Motor neuron (in vitro differentiated cells): ENCODE data around the gene RXRA. TPM values are rescaled to one million over a fixed set of nuclear protein-coding genes. Genes with fewer than 3 reads are reported as not detected.

ENCODE experiments used
- ATAC-seq, 8 experiments: fragments of 200-7000 bp; cut with Tn5 transposase; replicated peaks in 6 of 8; 2 replicates each; pipeline ENCODE4 v1.8.0; 2021; ENCODE audit warnings: mild to moderate bottlenecking in 8 of 8, moderate library complexity in 8 of 8
- H3K27ac ChIP-seq, 2 donors: fragments of 250-450 bp; sonication (Bioruptor Pico); 2 replicates each; pipeline ENCODE4 v1.9.0; 2021; ENCODE audit warnings: antibody characterized with exemption in 2 of 2, mild to moderate bottlenecking in 2 of 2, moderate library complexity in 1 of 2
- H3K4me1 ChIP-seq, 2 donors: fragments of 250-450 bp; sonication (Bioruptor Pico); replicated peaks in 1 of 2; 2 replicates each; pipeline ENCODE4 v1.6.1; 2021; ENCODE audit warnings: antibody characterized with exemption in 2 of 2, mild to moderate bottlenecking in 2 of 2, moderate library complexity in 1 of 2
- H3K4me3 ChIP-seq, 5 donors: fragments of 250-450 bp; sonication (Bioruptor Pico); 2 replicates each; pipeline ENCODE4 v1.9.0; 2021; ENCODE audit warnings: antibody characterized with exemption in 5 of 5, mild to moderate bottlenecking in 5 of 5, moderate library complexity in 4 of 5
- WGBS, 10 experiments: fragments of 450-650 bp; shearing (Covaris generic); methylation state at CpG; one replicate each; pipeline ENCODE4 v1.0.0; 2022; 5-methylcytosine and 5-hydroxymethylcytosine counted together
- in situ Hi-C, 9 experiments: fragments of 400-800 bp; cut with MboI; loops; one replicate each; pipeline ENCODE4 v1.15.0; 2021; ENCODE audit warnings: low sequenced_read_pairs in 9 of 9, low pct_unique_long_range_greater_than_20kb in 2 of 9; ENCODE audit not compliant: unreplicated experiment in 9 of 9
- total RNA-seq, 8 experiments: library from RNA; unstranded; fragments of 300-600 nt; gene quantifications; 2 replicates each; pipeline versions ENCODE4 v1.2.3 to v1.2.4, GENCODE V29; 2022

The RXRA gene
- total RNA-seq = 10 to 100 TPM; 10.2 to 20.7 (median 13.3) TPM

DNA sequence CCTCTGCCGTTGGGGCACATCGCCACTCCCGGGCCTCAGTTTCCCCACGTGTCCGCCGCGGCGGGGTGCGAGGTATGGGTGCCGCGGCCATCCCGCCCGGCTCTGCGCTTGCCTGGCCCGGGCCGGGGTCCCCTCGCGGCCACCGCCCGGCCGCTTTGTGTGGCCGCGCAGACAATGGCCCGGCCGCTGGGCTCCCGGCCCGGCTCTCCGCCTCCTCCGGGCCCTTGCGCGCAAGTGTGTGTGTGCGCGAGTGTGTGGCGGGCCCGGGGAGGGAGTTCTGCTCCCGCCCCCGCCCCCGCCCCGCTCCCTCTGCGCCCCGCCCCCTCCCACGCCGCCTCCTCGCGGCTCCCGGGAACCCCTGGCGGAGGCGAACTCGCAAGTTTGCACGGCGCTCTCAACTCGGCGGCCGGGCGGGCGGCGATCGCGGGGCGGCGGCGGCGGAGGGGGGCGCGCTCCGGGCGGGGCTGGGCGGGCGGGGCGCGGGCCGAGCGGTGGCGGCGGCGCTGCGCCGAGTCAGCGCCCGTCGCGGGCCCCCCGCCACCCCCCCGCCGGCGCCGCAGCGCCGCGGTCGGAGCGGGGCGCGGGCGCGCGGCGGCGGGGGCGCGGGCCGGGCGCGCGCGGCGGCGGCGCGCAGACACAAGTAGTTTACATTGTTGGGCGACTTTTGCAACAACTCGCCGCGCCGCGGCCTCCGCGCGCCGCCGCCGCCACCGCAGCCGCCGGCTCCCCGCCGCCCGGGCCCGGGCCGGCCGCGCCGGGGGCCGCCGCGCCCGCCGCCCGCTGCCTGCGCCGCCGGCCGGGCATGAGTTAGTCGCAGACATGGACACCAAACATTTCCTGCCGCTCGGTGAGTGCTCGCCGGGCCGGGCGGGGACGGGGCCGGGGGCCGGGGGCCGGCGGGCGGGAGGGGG lies at the start of gene RXRA:
TSS of gene RXRA (plus strand) at position 643 of the 911 bp plus-strand sequence. CDS start at position 820, 177 bp downstream.
- in situ Hi-C loops = no loop called here
- Histone ChIP-seq H3K27ac (peak within 1 kb of the TSS; percentile 87 to 89), H3K4me3 (peak within 1 kb of the TSS; percentile 65 to 86 (median 72)), H3K4me1 (peaks cover 63 to 64% of the 10 kb centered on the region in 2 donors)
- ATAC-seq = peak; percentile 33 to 79 (median 74)
- no CpG with 5 or more reads among the region's 156 CpGs for WGBS, 10 experiments

DNA sequence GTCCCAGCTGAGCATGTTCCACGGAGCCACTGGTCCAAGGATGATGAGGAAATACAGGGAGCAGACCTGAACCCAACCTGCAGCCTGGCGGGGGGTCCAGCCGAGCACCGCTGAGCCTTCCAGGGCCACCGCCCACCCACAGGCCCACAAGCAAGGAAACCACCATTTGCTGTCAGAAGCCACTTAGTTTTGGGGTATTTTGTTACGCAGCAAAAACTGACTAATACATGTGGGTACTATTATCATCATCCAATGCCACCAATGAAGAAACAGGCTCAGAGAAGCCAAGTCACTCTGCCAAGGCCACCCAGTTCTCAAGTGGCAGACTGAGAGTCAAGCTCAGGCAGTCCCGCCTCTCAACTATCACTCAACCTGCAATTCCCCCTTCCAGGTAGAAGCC lies 48.0 kb upstream of the RXRA start:
- H3K27ac ChIP-seq = no peak overlapping the region
- in situ Hi-C loops = no loop called here
- ATAC-seq = no peak
- H3K4me1 ChIP-seq = peaks cover 34 to 39% of the 10 kb centered on the region in 2 donors
- WGBS, 10 experiments = 87 to 100% (median 93%) methylated on average over 1 to 5 of the region's 7 CpGs; no CpG with 5 or more reads in 5 of the 10 experiments
- no peak overlapping the region for H3K4me3 ChIP-seq

DNA sequence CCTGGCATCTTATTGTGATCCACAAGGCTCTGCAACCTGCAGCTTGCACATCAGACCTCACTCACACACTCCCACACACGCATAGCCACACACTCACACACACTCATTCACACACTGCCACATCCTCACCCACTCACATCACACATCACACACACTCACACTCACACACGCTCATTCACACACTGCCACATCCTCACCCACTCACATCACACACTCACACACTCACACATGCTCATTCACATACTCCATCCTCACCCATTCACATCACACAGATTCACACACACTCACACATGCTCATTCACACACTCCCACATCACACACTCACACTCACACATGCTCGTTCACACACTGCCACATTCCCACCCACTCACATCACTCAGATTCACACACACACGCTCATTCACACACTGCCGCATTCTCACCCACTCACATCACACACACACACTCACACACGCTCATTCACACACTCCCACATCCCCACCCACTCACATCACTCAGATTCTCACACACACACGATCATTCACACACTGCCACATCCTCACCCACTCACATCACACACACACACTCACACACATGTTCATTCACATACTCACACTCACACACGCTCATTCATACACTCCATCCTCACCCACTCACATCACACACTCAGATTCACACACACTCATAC lies 47.1 kb upstream of the RXRA start:
- Histone ChIP-seq H3K27ac (no peak overlapping the region), H3K4me3 (no peak overlapping the region), H3K4me1 (peaks cover 34 to 39% of the 10 kb centered on the region in 2 donors)
- in situ Hi-C loops = no loop called here
- WGBS, 10 experiments = 33 to 100% (median 75%) methylated on average over 2 to 5 of the region's 8 CpGs; no CpG with 5 or more reads in 1 of the 10 experiments
- ATAC-seq = no peak

DNA sequence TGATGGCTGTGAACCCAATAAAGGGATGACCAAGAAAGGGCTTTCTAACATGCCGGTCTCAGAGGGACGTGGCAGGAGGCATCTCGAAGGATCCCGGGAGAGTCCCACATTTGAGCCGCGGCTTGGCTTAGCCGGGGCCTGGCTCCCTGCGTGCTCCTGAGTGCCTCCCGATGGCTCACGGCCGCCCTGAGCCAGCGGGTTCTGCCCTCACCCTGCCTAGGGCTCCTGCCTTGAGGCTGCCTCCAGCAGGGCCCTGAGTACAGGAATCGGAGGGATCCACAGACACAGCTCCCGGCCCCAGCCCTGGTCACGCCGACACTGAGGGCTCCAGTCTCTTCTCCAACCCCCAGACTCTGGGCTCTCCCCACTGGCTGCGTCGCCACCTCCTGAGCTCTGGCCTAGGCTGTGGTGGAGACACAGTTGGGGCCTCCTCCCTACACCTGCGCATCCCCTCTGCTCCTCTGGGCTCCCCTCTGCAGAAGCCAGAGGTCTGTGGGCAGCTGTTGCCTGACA lies 44.1 kb upstream of the RXRA start:
- WGBS, 10 experiments = 87 to 91% methylated on average over 10 to 11 of the region's 19 CpGs; no CpG with 5 or more reads in 8 of the 10 experiments
- peak in 5 of 8 experiments; percentile 18 to 45 (median 28) for ATAC-seq

DNA sequence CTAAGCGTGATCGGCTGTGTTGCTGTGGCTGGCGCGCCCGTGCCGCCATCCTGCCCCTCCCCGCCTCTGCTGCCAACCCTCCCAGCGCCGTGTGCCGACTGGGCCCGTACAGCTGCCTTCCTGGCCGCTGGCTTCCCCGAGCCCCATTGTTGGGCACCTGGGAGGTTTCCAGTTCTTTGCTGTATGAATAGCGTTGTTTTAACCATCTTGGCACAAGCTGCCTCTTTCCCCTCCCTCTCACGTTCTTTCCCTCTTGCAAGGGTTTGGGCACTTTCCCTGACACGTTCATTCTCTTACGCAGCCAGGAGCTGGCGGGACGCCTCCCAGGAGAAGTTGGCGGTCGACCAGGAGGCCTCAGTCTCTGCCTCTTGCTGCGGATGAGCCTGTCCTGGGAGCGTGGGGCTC lies 43.1 kb upstream of the RXRA start:
- no peak overlapping the region for H3K27ac ChIP-seq
- H3K4me3 ChIP-seq = no peak overlapping the region
- H3K4me1 ChIP-seq = peaks cover 38 to 43% of the 10 kb centered on the region in 2 donors
- WGBS, 10 experiments = 3 to 100% (median 13%) methylated on average over 2 to 9 of the region's 23 CpGs; no CpG with 5 or more reads in 7 of the 10 experiments
- peak in 3 of 8 experiments; percentile 52 to 79 (median 65) for ATAC-seq
- in situ Hi-C loops = no loop called here

More for the DNA sequence above, 44.1 kb upstream of the RXRA start:
- in situ Hi-C loops = no loop called here
- peaks cover 34 to 35% of the 10 kb centered on the region in 2 donors for H3K4me1 ChIP-seq
- H3K4me3 ChIP-seq = no peak overlapping the region
- no peak overlapping the region for H3K27ac ChIP-seq

DNA sequence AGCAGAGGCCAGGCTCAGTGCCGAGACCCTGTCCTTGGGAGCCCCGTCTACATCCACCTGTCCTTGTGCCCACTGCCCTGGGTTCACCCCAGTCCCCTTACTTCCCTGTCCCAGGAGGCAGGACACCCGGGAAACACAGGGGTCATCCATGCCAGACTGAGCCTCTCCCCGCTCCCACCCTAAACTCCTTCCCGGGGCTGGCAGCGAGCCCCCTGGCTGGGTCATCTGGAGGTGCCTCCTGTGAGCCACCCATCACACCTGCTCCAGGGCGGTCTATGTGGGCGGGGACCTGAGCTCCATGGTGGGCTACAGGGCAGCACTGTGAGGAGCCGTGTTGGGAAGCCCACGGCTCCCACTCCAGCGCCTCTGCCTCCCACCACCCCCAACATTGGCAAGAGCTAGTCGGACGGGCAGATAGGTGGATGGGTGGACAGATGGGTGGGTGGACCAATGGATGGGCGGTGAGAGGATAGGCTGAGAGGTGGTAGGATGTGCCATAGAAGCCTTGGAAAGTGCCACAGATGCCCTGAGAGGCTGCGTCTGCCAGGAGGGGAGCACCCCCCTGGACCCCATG lies 42.5 kb upstream of the RXRA start:
- no peak for ATAC-seq
- WGBS, 10 experiments = 52 to 100% (median 94%) methylated on average over 1 to 3 of the region's 15 CpGs; no CpG with 5 or more reads in 5 of the 10 experiments
- Histone ChIP-seq H3K4me1 (peaks cover 45 to 50% of the 10 kb centered on the region in 2 donors), H3K27ac (no peak overlapping the region), H3K4me3 (no peak overlapping the region)
- in situ Hi-C loops = no loop called here

DNA sequence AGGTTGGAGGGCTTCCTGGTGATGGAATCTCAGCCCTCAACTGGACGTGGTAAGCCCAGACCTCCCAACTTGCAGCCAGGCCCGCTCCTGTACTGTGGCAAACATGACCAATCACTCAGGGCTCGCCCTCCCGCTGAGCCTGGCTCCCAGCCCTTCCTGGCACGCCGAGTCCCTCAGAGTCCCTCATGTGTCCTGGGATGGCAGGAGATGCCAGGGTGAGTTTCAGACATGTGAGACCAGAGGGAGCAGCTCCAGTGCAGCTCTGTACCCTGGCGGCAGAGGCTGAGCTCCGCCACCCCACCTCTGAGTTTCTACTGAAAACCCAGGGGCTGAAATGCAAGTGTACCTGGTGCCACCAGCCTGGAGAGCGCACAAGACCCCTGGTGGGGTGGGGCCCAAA lies 42.0 kb upstream of the RXRA start:
- no peak overlapping the region for H3K27ac ChIP-seq
- 0 to 100% (median 80%) methylated on average over 1 to 2 of the region's 9 CpGs; no CpG with 5 or more reads in 4 of the 10 experiments for WGBS, 10 experiments
- peaks cover 45 to 55% of the 10 kb centered on the region in 2 donors for H3K4me1 ChIP-seq
- no peak overlapping the region for H3K4me3 ChIP-seq
- in situ Hi-C loops = no loop called here
- ATAC-seq = no peak

DNA sequence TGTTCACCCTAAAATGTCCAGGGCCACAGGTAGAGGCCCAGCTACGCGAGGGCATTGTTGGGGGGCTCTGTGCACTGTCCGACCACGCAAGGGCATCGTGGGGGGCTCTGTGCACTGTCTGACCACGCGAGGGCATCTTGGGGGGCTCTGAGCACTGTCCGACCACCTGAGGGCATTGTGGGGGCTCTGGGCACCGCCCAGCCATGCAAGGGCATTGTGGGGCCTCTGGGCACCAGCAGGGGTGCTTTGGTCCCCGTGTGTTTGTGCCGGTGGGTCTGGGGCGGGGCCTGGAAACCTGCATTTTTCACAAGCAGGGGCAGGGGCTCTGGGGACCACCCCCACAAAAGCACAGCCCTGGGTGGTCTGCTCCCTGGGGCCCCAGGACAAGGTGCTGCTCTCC lies 41.5 kb upstream of the RXRA start:
- WGBS, 10 experiments = 0% methylated on average over 1 of the region's 12 CpGs; no CpG with 5 or more reads in 9 of the 10 experiments
- in situ Hi-C loops = no loop called here
- H3K4me3 ChIP-seq = no peak overlapping the region
- no peak overlapping the region for H3K27ac ChIP-seq
- peaks cover 45 to 57% of the 10 kb centered on the region in 2 donors for H3K4me1 ChIP-seq
- ATAC-seq = no peak

DNA sequence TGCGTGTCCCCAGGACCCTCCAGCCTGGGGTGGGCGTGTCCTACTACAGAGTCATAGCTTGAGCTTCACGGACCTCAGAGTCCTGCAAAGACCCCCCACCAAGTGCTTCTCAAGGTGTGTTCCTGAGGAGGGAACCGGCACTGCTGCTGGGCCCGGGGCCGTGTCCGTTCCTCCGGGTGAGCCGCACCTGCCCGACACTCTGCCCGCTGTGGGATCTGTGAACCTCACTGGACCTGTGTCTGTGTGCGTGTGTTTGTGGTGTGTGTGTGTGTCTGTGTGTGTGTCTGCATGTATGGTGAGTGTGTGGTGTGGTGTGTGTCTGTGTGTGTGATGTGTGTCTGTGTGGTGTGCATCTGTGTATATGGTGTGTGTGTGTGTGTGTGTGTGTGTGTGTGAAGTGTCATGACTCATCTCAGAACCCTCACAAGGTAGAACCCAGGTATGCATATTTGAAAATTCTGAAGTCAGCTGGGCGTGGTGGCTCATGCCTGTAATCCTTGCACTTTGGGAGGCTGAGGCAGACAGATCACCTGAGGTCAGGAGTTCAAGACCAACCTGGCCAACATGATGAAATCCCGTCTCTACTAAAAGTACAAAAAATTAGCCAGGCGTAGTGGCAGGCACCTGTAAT lies 40.9 kb upstream of the RXRA start:
- in situ Hi-C loops = no loop called here
- H3K4me3 ChIP-seq = no peak overlapping the region
- H3K27ac ChIP-seq = no peak overlapping the region
- WGBS, 10 experiments = 100% methylated on average over 1 of the region's 15 CpGs; no CpG with 5 or more reads in 9 of the 10 experiments
- peaks cover 45 to 57% of the 10 kb centered on the region in 2 donors for H3K4me1 ChIP-seq
- no peak for ATAC-seq

DNA sequence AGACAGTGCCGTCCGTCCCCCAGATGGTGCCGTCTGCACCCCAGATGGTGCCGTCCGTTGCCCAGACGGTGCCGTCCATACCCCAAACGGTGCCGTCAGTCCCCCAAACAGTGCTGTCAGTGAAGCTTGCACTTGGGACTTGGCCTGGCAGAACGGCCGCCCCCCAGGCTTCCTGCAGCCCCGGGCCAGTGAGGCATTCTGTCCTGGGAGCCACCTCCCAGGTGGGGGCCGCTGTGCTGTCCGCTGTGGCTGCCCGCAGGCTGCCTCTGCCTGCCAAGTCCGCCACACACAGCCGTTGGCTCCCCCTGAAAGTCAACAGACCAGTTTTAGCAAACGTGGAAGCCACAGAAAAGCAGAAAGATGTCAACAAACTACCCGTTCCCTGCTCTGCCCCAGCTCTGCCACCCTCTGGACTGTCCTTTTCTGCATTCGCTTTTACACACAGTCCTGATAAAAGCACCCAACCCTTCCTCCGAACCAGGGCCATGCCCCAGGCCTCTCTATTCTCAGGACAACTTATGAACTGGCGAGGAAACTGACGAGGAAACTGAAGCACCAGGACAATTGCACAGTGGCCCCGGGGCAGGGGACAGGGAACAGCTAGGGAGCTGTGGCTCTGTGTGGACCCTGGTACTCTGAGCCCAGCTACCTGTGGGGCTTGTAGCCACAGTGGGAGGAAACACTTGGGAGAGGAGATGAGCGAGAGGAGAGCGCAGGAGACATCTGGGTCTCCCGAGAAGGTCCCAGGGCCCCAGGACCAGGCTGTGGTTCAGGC lies 39.6 kb upstream of the RXRA start:
- Histone ChIP-seq H3K4me3 (no peak overlapping the region), H3K4me1 (peaks cover 34 to 47% of the 10 kb centered on the region in 2 donors), H3K27ac (peak overlapping the region; percentile 65 to 81)
- in situ Hi-C loops = no loop called here
- WGBS, 10 experiments = 51 to 100% (median 73%) methylated on average over 1 to 4 of the region's 27 CpGs; no CpG with 5 or more reads in 4 of the 10 experiments
- ATAC-seq = no peak

DNA sequence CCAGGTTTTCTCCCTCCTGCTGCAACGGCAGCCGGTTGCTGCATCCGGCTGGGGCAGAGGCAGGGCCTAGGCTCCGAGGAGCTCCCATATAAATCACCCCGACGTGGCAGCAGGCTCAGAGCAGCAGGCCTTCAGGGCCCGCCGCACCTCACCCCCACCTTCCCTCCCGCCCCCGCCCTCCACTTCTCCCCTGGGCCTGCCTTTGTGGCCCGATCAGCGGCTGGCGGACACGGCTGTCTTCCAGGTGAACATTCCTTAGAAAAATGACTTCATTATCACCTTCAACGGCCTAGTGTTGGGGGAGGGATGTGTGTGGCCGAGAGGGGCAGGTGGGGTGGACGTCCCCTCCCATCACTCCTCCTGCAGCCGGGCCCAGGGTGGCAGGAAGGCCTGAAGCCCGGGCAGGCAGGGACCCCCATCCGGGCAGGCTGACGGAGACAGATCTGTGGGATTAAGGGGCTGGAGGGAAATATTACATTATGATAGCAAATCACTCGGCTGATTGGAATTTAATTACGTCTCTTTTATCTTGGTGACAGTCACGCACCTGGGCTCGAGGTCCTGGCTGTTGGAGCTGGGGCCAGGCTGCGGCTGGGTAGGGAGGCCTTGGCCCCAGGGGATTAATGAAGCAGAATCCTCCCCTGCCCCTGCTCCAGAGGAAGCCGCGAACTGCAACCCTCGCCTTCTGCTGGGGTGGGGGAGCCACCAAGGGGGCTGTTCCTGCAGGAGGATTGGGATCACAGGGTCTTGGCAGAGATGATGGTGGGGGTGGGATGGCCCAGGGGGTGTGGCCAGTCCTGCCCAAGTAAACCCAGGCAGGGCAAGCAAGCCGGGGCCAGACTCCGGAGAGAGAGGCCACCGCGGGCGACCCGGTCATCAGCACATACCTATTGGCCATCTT lies 38.4 kb upstream of the RXRA start:
- in situ Hi-C loops = no loop called here
- ATAC-seq = peak in 5 of 8 experiments; percentile 84 to 90 (median 86)
- H3K4me1 ChIP-seq = peaks cover 34 to 46% of the 10 kb centered on the region in 2 donors

More for the DNA sequence above, 38.4 kb upstream of the RXRA start:
- WGBS, 10 experiments = 25% methylated on average over 4 of the region's 35 CpGs; no CpG with 5 or more reads in 9 of the 10 experiments
- Histone ChIP-seq H3K27ac (peak overlapping the region; percentile 65 to 81), H3K4me3 (no peak overlapping the region)
